Hematopoietic multipotent progenitor cell treated with erythropoietin and hydrocortisone succinate and interleukin-3 and kit ligand, for 17 days (in vitro differentiated cells): ENCODE data around the gene COQ9.

Source experiments
- DNase-seq: peaks from one replicate; pipeline ENCODE4 v3.0.0-alpha.2; 2015; ENCODE audit warnings: low spot score

Gene COQ9

GRCh38 chr16:57473176-57473840, 26.0 kb downstream of the COQ9 start:
- DNase-seq, result no peak

- no peak for DNase-seq
Observed at GRCh38 chr16:57473906-57474305, 26.6 kb downstream of the COQ9 start.

GRCh38 chr16:57474671-57475661, 27.7 kb downstream of the COQ9 start:
- DNase-seq, result no peak

- DNase-seq, result no peak
Observed at GRCh38 chr16:57475711-57476339, 28.5 kb downstream of the COQ9 start.

GRCh38 chr16:57476546-57477410, 29.5 kb downstream of the COQ9 start:
- DNase-seq, result no peak

GRCh38 chr16:57477531-57478202, 30.4 kb downstream of the COQ9 start:
- DNase-seq, result no peak

- DNase-seq, result no peak
Observed at GRCh38 chr16:57478396-57479204, 31.3 kb downstream of the COQ9 start.

- DNase-seq, result no peak
Observed at GRCh38 chr16:57479205-57479975, 32.1 kb downstream of the COQ9 start.

GRCh38 chr16:57479976-57480753, 32.9 kb downstream of the COQ9 start:
- no peak for DNase-seq

- DNase-seq, result no peak
Observed at GRCh38 chr16:57480754-57481230, 33.5 kb downstream of the COQ9 start.

- no peak for DNase-seq
Observed at GRCh38 chr16:57481421-57481820, 34.1 kb downstream of the COQ9 start.

GRCh38 chr16:57482845-57483545, 35.7 kb downstream of the COQ9 start:
- DNase-seq, result no peak

- DNase-seq, result no peak
Observed at GRCh38 chr16:57483725-57484514, 36.6 kb downstream of the COQ9 start.

- no peak for DNase-seq
Observed at GRCh38 chr16:57484515-57485005, 37.3 kb downstream of the COQ9 start.

- DNase-seq, result no peak
Observed at GRCh38 chr16:57485091-57485915, 38.0 kb downstream of the COQ9 start.
